DND-41 (cell line): Measurements from ENCODE around the gene PROSER1.

Experiments used
- CTCF ChIP-seq: IDR thresholded peaks from 2 replicates; pipeline ENCODE4 v1.5.1; 2012; ENCODE audit warnings: borderline replicate concordance, low read length, moderate library complexity, mild to moderate bottlenecking; ENCODE audit not compliant: poor library complexity, severe bottlenecking; ENCODE audit errors: extremely low read depth
- EZH2 ChIP-seq: IDR thresholded peaks from 3 replicates; pipeline ENCODE4 v1.6.1; 2012; ENCODE audit warnings: borderline replicate concordance, low read depth, mild to moderate bottlenecking, moderate library complexity, low read length, inconsistent platforms; ENCODE audit not compliant: severe bottlenecking

DNA sequence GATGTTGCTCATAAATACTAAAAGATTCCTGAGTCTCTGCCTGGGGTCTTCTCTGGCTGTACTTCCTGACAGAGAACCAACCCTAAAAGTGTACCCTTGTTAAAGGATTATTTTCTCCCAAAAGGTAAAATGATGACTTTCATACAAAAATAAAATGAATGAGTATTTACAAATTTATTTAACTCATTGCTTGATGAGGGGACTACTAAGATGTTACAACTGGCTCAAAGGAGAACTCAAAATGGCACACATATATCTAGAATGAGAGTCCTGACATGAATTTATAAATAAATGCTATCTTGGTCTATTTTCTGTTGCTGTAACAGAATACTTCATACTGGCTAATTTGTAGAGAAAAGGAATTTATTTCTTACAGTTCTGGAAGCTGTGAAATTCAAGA, 77.7 kb downstream of the PROSER1 start:
- no peak for TF ChIP-seq CTCF
- TF ChIP-seq EZH2, result no peak
